Neuronal stem cell (in vitro differentiated cells): ENCODE results near the gene RGMB.

Experiments used
- DNase-seq: peaks from one replicate; pipeline ENCODE4 v3.0.0-alpha.2; 2013; ENCODE audit warnings: low spot score
- H2AFZ ChIP-seq: one replicate; pipeline ENCODE4 v1.6.1; 2013; ENCODE audit warnings: mild to moderate bottlenecking, low read length, inconsistent platforms
- H2AK5ac ChIP-seq: 2 replicates; pipeline ENCODE4 v1.6.1; 2013; ENCODE audit warnings: low read depth, mild to moderate bottlenecking, inconsistent platforms, low read length, moderate library complexity, mixed read lengths
- H2BK120ac ChIP-seq: 2 replicates; pipeline ENCODE4 v1.6.1; 2013; ENCODE audit warnings: low read depth, mild to moderate bottlenecking, inconsistent platforms, low read length, moderate library complexity, mixed read lengths
- H2BK12ac ChIP-seq: one replicate; pipeline ENCODE4 v1.6.1; 2013; ENCODE audit warnings: low read length, inconsistent platforms
- H2BK15ac ChIP-seq: 2 replicates; pipeline ENCODE4 v1.6.1; 2013; ENCODE audit warnings: mild to moderate bottlenecking, low read length, inconsistent platforms, mixed read lengths
- H2BK5ac ChIP-seq: one replicate; pipeline ENCODE4 v1.6.1; 2013; ENCODE audit warnings: inconsistent platforms, mild to moderate bottlenecking, low read length, moderate library complexity
- H3K14ac ChIP-seq: one replicate; pipeline ENCODE4 v1.6.1; 2013; ENCODE audit warnings: low read length, inconsistent platforms
- H3K18ac ChIP-seq: 2 replicates; pipeline ENCODE4 v1.6.1; 2013; ENCODE audit warnings: low read length, inconsistent platforms
- H3K23ac ChIP-seq: 2 replicates; pipeline ENCODE4 v1.6.1; 2013; ENCODE audit warnings: low read depth, mild to moderate bottlenecking, mixed read lengths, low read length, inconsistent platforms; ENCODE audit not compliant: poor library complexity
- H3K27ac ChIP-seq: replicated peaks from 3 replicates; pipeline ENCODE4 v1.5.1; 2013; ENCODE audit warnings: low read length, inconsistent platforms
- H3K27me3 ChIP-seq, 3 experiments: 2 replicates each; pipeline ENCODE4 v1.6.1; 2013; ENCODE audit warnings: low read length in 3 of 3, mild to moderate bottlenecking in 2 of 3, inconsistent platforms in 1 of 3, low read depth in 1 of 3, mixed read lengths in 1 of 3, moderate library complexity in 1 of 3; ENCODE audit not compliant: control insufficient read depth in 3 of 3, insufficient read depth in 3 of 3
- H3K36me3 ChIP-seq, 2 donors: replicated peaks in 1 of 2; 2 replicates each; pipeline ENCODE4 v1.6.1; 2013; ENCODE audit warnings: low read length in 2 of 2; ENCODE audit not compliant: control insufficient read depth in 2 of 2, insufficient read depth in 2 of 2
- H3K4ac ChIP-seq: 2 replicates; pipeline ENCODE4 v1.6.1; 2013; ENCODE audit warnings: inconsistent platforms, mild to moderate bottlenecking, low read length, moderate library complexity
- H3K4me1 ChIP-seq, 2 donors: 1 replicate in 1 of 2; 2 replicates in 1 of 2; pipeline ENCODE4 v1.6.1; 2013; ENCODE audit warnings: low read length in 2 of 2, low read depth in 1 of 2; ENCODE audit not compliant: control insufficient read depth in 2 of 2, insufficient read depth in 1 of 2
- H3K4me2 ChIP-seq: one replicate; pipeline ENCODE4 v1.6.1; 2013; ENCODE audit warnings: mild to moderate bottlenecking, low read length, inconsistent platforms; ENCODE audit not compliant: insufficient read depth, poor library complexity, severe bottlenecking
- H3K4me3 ChIP-seq, 2 donors: 2 replicates each; pipeline ENCODE4 v1.5.1; 2013; ENCODE audit warnings: low read length in 2 of 2, mild to moderate bottlenecking in 2 of 2, inconsistent platforms in 1 of 2, moderate library complexity in 1 of 2
- H3K79me1 ChIP-seq: one replicate; pipeline ENCODE4 v1.6.1; 2013; ENCODE audit warnings: low read depth, mild to moderate bottlenecking, inconsistent platforms, low read length, moderate library complexity
- H3K9ac ChIP-seq: one replicate; pipeline ENCODE4 v1.6.1; 2013; ENCODE audit warnings: mild to moderate bottlenecking, low read depth, low read length, inconsistent platforms; ENCODE audit not compliant: poor library complexity
- H3K9me3 ChIP-seq, 2 donors: replicated peaks in 1 of 2; 2 replicates each; pipeline versions ENCODE3 to v1.6.1; 2013; ENCODE audit warnings: low read length in 2 of 2, mild to moderate bottlenecking in 2 of 2, inconsistent platforms in 1 of 2, low read depth in 1 of 2, mixed read lengths in 1 of 2, moderate library complexity in 1 of 2; ENCODE audit not compliant: control insufficient read depth in 2 of 2, insufficient read depth in 1 of 2
- H4K8ac ChIP-seq: one replicate; pipeline ENCODE4 v1.6.1; 2013; ENCODE audit warnings: low read depth, mild to moderate bottlenecking, inconsistent platforms, low read length, moderate library complexity
- H4K91ac ChIP-seq: one replicate; pipeline ENCODE4 v1.6.1; 2013; ENCODE audit warnings: low read length, low read depth, mild to moderate bottlenecking, inconsistent platforms; ENCODE audit not compliant: poor library complexity
- WGBS, 2 donors: extraction: QIAGEN DNeasy Blood & Tissue Kit; methylation state at CpG; one replicate each; pipeline ENCODE4 v1.1.7; 2013; ENCODE audit warnings: missing lambda C conversion rate in 2 of 2, mixed read lengths in 1 of 2; ENCODE audit not compliant: insufficient read length in 2 of 2, insufficient replicate concordance in 1 of 2; ENCODE audit errors: extremely low coverage in 2 of 2; 5-methylcytosine and 5-hydroxymethylcytosine counted together

The RGMB gene

GRCh38 chr5:98784411-98784810, 10.9 kb downstream of the RGMB start:
- Histone ChIP-seq H2BK120ac (no peak overlapping the region), H3K36me3 (peaks cover 25 to 100% of the 10 kb centered on the region in 2 donors), H2BK5ac (no peak overlapping the region), H3K18ac (no peak overlapping the region), H3K14ac (no peak overlapping the region), H4K91ac (no peak overlapping the region), H3K27me3 (no peaks in the 10 kb centered on the region), H3K79me1 (no peaks in the 10 kb centered on the region), H3K23ac (no peak overlapping the region), H2BK12ac (no peak overlapping the region), H2AFZ (no peak overlapping the region), H3K9me3 (peaks cover 0 to 7% of the 10 kb centered on the region in 2 donors), H3K4me2 (no peak overlapping the region), H3K27ac (no peak overlapping the region), H3K9ac (no peak overlapping the region), H2BK15ac (no peak overlapping the region), H4K8ac (no peak overlapping the region), H3K4me1 (peaks cover 10 to 18% of the 10 kb centered on the region in 2 donors), H2AK5ac (no peak overlapping the region), H3K4ac (no peak overlapping the region), H3K4me3 (no peak overlapping the region)
- DNase-seq = no peak

- H3K18ac ChIP-seq = no peak overlapping the region
- no peak overlapping the region for H3K27ac ChIP-seq
- no peaks in the 10 kb centered on the region for H3K79me1 ChIP-seq
- no CpG with 5 or more reads among the region's 3 CpGs for WGBS, 2 donors
- H3K23ac ChIP-seq = no peak overlapping the region
- H2BK15ac ChIP-seq = no peak overlapping the region
- no peak overlapping the region for H2BK5ac ChIP-seq
- no peak overlapping the region for H3K4me3 ChIP-seq
- H2AK5ac ChIP-seq = no peak overlapping the region
- DNase-seq = no peak
- no peak overlapping the region for H2BK12ac ChIP-seq
- peaks cover 20 to 100% of the 10 kb centered on the region in 2 donors for H3K36me3 ChIP-seq
- H3K9me3 ChIP-seq = no peaks in the 10 kb centered on the region
- no peak overlapping the region for H3K14ac ChIP-seq
- H3K27me3 ChIP-seq = no peaks in the 10 kb centered on the region
- H2BK120ac ChIP-seq = no peak overlapping the region
- H3K4ac ChIP-seq = no peak overlapping the region
- H3K4me1 ChIP-seq = peaks cover 10 to 16% of the 10 kb centered on the region in 2 donors
- no peak overlapping the region for H3K9ac ChIP-seq
- H4K8ac ChIP-seq = no peak overlapping the region
- H3K4me2 ChIP-seq = no peak overlapping the region
- no peak overlapping the region for H4K91ac ChIP-seq
- H2AFZ ChIP-seq = no peak overlapping the region
These were observed 11.8 kb downstream of the RGMB start for GRCh38 chr5:98785244-98785643.

- Histone ChIP-seq H4K91ac (no peak overlapping the region), H2AFZ (no peak overlapping the region), H4K8ac (no peak overlapping the region), H3K4ac (no peak overlapping the region), H3K9ac (no peak overlapping the region), H2BK15ac (no peak overlapping the region), H2AK5ac (no peak overlapping the region), H3K27ac (no peak overlapping the region), H3K23ac (no peak overlapping the region), H3K18ac (no peak overlapping the region), H2BK5ac (no peak overlapping the region), H3K14ac (no peak overlapping the region), H2BK12ac (no peak overlapping the region), H3K9me3 (peaks cover 0 to 6% of the 10 kb centered on the region in 2 donors), H3K4me1 (peaks cover 10 to 19% of the 10 kb centered on the region in 2 donors), H2BK120ac (no peak overlapping the region), H3K27me3 (no peaks in the 10 kb centered on the region), H3K4me3 (no peak overlapping the region), H3K36me3 (peaks cover 15 to 100% of the 10 kb centered on the region in 2 donors), H3K4me2 (no peak overlapping the region), H3K79me1 (no peaks in the 10 kb centered on the region)
- WGBS, 2 donors = no CpG with 5 or more reads among the region's 4 CpGs
- DNase-seq = no peak
These were observed 12.9 kb downstream of the RGMB start for GRCh38 chr5:98786191-98786853.

DNA sequence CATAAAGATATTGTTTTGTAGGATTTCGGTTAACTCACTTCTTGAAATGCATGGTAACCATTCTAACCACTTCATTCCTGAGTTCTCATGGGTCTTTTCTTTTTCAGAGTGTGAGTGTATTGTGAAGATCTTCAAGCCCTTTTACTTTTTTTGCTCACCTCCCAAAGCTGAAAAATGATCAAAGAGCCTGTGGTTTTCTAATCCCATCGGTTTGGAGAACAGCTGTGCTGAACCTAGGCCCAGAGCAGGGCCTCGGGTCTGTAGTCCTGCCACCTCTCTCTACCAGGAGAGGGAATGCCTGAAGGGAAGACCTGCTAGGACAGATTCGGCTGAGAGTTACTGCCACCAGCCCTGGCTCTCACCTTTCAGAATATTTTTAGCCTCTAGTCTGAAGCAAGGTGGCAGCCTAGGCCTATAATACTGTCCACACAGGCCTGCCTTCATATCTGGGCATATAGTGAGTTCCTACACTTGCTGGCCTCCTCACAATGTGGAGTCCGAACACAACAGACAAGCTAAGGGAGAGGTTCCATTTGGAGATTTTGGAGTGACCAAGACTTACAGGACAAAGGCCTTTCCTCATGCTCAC, 13.8 kb downstream of the RGMB start:
- Histone ChIP-seq H3K4ac (no peak overlapping the region), H3K36me3 (peaks cover 13 to 100% of the 10 kb centered on the region in 2 donors), H3K18ac (no peak overlapping the region), H2BK12ac (no peak overlapping the region), H3K9me3 (peaks cover 0 to 6% of the 10 kb centered on the region in 2 donors), H2AK5ac (no peak overlapping the region), H3K27me3 (no peaks in the 10 kb centered on the region), H3K14ac (no peak overlapping the region), H3K9ac (no peak overlapping the region), H3K27ac (no peak overlapping the region), H3K4me1 (peaks cover 7 to 17% of the 10 kb centered on the region in 2 donors), H3K4me2 (no peak overlapping the region), H2BK15ac (no peak overlapping the region), H4K91ac (no peak overlapping the region), H2AFZ (no peak overlapping the region), H3K4me3 (no peak overlapping the region), H3K23ac (no peak overlapping the region), H2BK5ac (no peak overlapping the region), H2BK120ac (no peak overlapping the region), H4K8ac (no peak overlapping the region), H3K79me1 (no peaks in the 10 kb centered on the region)
- no peak for DNase-seq
- no CpG with 5 or more reads among the region's 5 CpGs for WGBS, 2 donors
